Dedifferentiated amniotic fluid mesenchymal stem cell (primary cell): Measurements from ENCODE around the gene ARL13B.
"Not testable (repeated sequence)": the region's sequence is repeated elsewhere in the genome, so short reads cannot be mapped to it uniquely, and the experiment has no call there.

Source experiments
- DNase-seq: peaks from one replicate; pipeline ENCODE4 v3.0.0-alpha.2; 2016; ENCODE audit errors: extremely low spot score

The ARL13B gene

DNA sequence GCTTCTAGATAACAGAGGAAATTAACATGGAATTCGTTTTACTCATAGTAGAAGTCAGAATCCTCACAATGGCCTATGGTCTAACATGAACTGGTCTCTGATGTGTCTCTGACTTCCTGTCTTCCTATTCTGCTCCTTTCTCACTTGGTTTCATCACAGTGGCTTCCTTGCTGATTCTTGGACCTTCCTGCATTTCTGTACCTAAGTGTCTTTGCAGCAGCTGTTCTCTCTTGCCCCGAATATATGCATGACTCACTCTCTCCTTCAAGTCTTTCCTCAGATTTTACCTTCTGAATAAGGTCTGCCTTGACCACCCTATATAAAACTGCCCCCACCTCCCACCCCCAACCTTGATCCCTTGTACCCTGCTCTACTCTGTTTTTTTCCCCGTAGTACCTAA lies 14.1 kb downstream of the ARL13B start:
- no peak for DNase-seq

DNA sequence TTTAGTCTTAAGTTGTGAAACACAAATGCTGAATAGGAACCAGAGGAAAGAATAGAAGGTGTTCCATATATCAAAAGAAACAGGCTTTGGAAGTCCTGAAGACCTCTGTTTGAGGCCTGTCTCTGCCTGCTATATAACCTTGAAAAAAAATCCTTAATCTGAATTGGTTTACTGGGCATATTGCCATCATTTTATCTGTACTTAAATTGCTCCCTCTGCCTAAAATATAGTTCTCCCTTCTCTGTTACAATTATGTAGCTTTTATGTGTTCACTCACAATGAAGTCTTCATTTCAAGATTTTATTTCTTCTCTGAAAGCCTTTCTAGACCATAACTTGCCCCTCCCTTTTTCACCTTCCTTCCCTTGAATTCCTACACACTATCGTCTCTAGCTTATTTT lies 21.2 kb downstream of the ARL13B start:
- DNase-seq: no peak

DNA sequence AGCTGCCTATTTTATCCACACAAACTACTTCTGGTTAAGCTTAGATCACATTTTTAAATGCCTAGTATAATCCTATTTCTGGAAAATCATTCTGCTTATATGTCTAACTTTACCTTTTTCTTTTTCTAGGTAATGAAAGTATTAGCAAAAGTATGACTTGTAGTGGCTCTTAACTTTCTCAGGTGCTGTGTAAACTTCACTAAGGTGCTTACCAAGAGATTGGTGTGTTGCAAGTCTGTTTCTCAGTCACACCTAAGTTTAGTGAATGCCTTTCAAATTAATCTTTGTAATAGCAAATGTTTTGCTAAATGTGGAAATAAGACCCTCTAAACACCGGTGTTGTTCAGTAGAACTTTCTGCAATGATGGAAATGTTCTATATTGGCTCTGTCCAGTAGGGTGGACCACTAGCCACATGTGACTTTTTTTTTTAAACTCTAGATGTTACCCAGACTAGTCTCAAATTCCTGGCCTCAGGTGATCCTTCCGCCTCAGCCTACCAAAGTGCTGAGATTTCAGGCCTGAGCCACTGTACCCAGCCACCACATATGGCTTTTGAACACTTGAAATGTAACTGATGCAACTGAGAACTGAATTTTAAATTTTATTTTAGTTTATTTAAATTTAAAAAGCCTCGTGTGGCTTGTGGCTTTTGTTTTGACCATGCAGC lies 22.0 kb downstream of the ARL13B start:
- DNase-seq: no peak

DNA sequence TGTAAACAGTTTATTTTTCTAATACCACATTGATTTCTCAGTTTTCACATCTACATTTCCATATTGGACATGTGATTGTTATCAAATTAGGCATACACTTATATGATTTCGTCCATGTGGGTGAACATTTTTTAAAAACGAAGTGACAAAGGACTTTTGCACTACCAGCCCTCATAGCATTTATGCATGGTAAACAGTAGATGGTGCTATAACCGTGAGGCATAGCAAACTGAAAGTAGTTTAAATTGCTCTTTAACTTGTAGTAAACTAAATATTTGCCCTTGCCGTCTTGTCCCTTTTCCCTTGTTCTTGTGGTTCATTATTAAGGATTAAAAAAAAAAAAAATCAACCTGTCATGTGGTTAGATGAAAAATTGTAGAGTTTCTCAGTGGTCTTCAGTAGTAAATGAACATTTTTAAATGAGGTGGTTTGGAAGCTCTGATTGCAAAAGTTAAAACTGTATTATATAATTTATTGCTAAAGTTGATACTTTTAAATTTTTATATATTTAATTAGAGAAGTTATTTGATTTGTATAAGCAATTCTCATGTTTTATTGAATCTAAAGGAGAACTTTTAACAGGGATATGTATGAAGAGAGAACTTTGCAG lies 24.5 kb downstream of the ARL13B start:
- DNase-seq: peak; percentile 72

DNA sequence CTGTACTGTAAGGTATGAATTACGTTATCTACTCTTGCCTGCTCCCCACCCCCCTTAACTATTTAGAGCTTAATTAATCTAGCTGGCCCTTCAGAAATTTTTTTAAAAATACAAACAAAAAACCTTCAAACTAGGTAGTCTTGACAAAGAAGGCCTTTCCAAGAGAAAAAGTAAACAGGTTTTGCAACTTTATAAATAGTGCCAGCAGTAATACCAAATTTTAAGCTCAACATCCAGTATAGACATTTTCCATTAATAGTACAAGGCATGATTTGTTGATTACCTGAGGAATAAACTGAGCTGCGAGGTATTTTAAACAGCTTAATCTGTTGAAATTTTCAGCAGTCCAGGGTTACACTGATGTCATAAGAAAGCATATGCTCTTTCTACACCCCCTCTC lies 28.3 kb downstream of the ARL13B start:
- DNase-seq: no peak

DNA sequence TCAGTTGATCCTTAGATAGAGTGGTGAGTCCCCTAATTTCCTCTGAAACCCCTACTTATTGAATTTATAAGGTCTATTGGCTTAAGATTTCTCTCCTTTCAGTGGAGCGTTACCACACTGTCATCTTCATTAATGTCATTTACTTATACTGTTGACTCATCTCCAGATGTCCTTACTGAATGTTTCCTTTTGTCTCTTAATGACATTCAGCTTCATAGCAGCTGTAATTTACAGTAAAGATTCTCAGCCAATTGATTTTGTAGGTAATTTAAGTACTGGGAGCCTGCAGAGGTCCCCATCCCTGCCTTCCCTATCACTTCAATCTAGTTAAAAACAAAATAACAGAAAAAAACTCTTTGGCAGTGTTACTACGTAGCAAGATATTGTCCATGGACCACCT lies 29.7 kb downstream of the ARL13B start:
- DNase-seq: no peak

DNA sequence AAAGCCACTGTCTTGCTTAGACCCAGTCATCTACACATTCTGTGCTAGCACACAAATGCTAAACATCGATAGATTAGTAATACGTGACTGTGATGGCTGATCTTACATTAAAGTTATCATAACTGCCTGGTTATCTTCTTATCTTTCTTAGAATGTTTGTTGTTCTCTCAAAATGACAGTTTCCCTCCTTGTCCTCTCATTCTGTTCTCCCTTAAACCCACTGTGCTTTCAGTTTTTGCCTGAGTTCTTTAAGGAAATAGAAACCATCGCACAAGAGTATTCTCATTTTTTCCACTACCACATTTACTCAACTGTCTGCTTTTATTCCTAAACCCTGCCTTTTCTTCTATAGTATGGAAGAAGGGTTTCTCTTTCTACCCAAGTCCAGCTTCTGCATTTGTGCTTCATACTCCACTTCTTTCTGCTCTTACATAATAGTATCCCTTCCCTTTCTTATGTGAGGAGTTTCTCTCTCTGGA lies 31.3 kb downstream of the ARL13B start:
- no peak for DNase-seq

DNA sequence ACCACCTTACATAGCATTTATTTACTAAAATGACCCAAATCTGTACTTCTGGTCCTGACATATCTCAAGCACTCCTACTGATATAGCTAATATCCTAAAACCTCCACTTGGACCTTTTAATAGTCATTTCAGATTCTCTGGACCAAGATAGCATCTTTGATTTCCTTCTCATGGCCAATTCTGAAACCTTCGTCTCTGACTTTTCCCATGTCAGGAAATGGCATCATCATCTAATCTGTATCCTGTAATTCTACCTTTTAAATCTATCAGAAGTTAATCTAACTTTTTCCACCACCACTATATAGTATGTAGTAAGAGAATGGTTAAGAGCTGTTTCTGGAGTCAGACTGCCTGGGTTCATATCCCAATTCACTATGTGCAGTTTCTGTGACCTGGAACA lies 32.2 kb downstream of the ARL13B start:
- DNase-seq: no peak

DNA sequence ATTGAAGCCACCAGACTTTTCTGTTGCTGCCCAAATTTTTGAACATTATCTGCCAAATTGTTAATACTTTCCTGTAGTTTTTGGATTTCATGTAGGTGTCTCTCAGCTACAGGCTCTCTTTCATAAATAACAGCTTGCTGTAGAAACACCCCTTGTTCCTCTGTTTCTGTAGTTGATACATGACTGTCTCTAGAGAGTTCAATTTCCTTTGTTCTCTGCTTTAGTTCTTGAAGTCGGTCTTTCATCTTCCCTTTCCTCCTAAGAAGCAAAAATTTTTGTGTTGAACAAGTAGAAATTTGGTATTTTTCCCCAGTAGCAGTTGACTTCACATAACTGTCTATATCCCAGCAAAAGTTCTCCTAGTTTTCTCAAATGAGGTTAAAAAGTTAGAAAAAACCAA lies 35.1 kb downstream of the ARL13B start:
- DNase-seq: no peak

DNA sequence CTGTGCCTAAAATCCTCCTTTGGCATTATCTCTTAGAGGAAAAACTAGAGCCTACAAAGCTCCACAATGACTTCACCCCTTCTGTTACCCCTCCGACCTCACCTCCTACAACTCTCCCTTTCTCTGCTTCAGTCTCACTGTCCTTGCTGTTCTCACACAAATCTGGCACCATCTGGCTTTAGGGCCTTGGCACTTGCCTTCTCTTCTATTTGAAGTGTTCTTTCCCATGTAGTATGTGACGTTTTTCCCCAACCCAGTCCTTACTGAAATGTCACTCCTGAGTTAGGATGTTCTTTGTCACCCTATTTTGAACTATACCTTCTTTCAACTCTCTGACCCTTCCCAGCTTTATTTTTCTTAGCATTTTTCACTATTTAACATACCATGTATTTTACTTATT lies 39.7 kb downstream of the ARL13B start:
- DNase-seq: no peak

DNA sequence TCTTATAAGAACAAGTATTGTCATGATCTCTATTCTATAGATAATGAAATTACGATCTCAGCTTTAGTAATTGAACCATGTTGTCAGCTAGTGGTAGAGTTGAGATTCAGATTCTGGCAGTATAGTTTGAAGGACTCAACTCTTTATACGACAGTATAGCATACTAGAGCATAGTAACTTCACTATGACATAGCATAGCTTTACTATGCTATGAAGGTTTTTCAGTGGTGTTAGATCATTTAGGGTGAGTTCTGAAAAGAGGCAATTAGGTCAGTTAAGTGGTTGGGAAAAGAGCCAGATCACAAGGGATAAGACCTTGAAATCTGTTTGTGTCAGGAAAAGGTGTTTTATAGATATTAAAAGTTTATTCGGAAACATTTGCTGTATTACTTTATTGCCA lies 40.3 kb downstream of the ARL13B start:
- no peak for DNase-seq

DNA sequence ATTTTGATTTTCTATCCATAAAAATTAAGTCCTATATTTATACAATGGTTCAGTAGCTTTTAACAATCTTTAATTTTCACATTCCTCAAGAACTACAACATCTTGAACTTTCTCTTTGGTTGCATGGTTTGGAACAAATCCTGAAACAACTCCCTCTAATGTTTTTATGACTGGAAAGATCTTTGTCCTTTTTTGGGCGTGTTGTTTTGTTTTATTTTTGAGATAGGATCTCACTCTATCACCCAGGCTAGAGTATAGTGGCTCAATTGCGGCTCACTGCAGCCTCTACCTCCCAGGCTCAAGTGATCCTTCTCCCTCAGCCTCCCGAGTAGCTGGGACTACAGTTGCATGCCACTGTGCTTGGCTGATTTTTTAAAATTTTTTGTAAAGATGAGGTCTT lies 44.4 kb downstream of the ARL13B start:
- no peak for DNase-seq

DNA sequence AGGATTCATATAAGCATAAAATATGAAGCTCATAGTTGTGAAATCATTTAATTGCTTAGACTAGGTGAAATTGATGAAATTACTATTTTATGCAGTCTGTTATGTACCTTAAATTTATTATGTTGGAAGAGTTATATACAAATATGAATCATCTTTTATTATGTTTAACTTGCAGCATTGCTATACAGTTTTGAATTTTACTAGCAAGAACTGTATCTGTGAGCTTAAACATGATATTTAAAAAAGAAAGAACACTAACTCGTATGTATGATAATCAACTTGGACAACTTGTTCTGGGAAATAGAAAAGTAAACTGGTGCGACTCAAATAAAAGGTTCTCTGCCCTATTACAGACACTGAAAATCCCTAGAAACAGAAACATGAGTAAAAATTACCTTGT lies 46.7 kb downstream of the ARL13B start:
- no peak for DNase-seq

DNA sequence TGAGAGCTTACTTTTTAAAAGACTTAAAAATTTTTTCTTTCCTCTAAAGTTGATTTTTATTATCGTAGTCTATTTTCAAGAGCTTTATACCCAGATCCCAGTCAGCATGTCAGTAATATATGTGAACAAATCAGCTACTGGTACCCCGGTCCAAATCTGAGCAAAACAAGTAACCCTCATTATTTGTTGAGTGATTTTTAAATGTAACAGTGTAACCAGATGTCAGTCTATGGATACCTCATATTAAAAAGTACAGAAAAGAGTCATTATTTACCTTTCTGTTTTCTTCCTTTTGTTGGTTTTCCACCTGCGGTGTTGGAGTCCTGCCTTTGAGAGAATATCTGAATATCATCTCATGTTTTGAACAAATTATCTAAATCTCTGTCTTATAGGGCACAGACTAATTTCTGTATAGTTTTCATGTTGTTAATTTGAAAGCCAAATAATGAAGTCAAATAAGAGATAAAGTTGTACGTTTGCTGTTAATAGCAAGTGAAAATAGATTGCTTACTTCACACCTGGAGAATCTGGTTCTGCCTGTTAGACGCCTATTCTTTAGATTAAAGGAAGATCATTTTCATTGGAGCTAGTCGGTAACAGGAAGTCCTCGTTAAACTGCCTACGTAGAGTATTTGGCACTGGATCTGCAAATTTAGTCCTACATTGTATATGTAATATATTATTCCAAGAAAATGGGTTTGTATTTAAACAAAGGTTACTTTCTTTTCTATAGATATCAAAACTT lies 48.3 kb downstream of the ARL13B start, which contains the start of gene STX19:
Gene STX19, minus strand, starts transcription at position 505 of the 745 bp plus-strand sequence. CDS start 13,328 bp downstream, outside the sequence.
- no peak for DNase-seq

DNA sequence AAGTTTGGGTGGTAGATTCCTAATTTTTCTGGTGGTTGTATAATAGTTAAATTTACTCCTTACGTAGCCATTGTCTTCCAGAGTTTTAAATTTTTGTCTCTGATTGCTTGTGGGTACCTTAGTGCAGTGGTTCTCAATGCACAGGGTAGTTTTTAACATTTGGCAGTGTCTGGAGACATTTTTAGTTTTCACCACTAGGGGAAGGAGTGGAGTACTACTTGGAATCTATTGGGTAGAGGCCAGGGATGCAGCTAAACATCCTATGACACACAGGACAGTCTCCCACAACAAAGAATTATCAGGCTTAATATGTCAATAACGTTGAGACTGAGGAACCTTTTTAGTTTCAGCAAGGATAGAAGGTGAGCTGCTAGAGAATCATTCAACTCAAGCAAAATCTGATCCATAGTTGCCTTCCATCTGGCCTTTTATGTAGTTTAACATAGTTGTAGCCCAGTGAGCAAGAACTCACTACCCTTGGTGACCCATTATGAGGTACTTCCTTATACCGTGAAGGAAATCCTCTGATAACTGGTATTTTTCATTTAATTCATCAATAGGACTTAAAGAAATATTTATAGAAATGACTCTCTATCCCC lies 57.1 kb downstream of the ARL13B start:
- no peak for DNase-seq

DNA sequence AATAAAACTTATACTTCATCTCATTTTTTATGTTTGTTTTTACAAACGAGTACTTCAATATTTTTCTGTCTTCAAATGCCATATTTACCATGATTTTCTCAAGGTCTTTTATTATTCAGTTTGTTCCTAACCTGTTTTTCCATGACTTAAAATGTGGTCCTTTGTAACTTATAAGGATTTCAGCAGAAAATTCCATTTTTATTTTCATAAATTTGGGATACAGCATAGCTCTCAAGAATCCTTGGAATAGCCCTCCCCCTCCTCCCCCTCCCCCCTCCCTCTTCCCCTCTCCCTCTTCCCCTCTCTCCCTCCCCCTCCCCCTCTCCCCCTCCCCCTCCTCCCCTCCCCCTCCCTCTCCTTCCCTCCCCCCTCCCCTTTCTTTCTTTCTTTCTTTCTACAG lies 63.3 kb downstream of the ARL13B start:
- no peak for DNase-seq

DNA sequence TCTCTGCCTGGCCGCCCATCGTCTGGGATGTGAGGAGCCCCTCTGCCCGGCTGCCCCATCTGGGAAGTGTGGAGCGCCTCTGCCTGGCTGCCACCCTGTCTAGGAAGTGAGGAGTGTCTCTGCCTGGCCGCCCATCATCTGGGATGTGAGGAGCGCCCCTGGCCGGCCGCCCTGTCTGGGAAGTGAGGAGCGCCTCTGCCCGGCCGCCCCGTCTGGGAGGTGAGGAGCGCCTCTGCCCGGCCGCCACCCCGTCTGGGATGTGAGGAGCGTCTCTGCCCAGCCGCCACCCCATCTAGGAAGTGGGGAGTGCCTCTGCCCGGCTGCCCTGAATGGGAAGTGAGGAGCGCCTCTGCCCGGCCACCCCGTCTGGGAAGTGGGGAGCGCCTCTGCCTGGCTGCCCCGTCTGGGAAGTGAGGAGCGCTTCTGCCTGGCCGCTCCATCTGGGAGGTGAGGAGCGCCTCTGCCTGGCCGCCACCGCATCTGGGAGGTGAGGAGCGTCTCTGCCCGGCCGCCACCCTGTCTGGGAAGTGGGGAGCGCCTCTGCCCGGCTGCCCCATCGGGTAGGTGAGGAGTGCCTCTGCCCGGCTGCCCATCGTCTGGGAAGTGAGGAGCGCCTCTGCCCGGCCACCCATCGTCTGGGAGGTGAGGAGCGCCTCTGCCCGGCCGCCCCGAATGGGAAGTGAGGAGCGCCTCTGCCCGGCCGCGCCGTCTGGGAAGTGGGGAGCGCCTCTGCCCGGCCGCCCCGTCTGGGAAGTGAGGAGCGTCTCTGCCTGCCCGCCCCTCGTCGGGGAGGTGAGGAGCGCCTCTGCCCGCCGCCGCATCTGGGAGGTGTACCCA lies 64.4 kb downstream of the ARL13B start:
- not testable (repeated sequence) for DNase-seq

DNA sequence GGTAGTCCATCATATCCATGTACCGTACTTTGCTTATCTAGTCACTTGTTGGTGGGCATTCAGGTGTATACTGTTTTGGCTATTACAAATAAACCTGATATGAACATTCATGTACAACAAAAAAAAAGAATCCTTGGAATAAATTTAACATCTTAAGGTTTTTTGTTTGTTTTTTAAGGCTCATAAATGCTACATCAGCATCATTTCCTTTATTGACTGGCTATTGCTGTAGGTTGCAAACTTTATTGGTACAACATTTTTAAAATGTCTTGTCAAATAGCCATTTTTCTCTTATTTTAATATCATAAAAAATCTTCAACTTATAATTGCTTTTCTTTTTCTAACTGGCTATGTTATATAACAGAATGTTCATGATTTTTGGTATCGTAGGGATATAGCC lies 66.6 kb downstream of the ARL13B start:
- DNase-seq: no peak

DNA sequence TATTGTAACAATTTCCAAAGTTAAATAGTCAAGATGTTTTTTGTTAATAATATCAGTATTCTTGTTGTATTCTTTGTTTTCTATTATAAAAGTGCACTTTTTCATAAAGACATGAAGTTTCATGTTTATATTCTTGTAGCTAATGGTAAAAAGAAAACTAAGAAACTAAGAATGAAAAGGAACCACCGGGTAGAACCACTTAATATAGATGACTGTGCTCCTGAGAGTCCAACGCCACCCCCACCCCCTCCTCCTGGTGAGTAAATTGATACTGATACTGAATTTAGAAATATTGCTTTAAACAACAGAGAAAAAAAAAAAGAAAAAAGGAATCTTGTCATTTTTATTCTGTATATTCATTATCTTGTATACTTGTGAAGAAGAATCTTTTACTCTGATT lies 69.3 kb downstream of the ARL13B start:
- no peak for DNase-seq

DNA sequence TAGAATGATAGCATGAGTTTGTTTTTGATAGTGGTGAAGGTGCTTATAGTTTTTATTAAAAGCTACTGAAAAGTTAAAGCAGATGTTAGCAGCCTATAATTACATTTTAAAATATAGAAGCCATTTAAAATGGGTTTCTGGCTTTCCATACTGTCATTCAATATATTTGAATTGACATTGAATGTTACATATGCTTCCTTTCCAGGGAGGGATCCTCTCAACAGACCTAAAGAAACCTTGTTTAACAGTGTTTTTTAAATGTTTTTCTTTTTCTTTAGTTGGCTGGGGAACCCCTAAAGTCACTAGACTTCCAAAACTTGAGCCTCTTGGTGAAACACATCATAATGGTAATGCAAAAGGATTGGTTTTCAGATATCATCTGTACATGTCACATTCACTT lies 70.6 kb downstream of the ARL13B start:
- no peak for DNase-seq

DNA sequence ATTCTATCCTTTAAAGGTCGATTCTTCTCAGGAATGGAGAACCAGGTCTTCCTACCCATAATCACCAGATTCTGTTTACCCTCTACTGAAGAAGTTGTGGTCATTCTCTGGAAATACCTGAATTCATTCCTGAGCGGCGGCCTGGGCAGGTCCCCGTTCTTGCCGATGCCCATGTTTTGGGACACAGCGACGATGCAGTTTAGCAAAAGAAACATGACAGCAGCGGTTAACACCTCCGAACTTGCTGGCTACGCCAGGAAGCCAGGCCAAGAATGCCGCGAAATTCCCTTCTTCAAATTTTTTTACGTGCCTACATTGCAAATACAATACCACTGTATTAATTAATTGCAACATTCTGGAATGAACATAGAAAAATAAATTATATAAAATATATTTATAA lies 81.3 kb downstream of the ARL13B start:
- DNase-seq: no peak
